Measurements from ENCODE around the gene PHTF1.
"Not testable (repeated sequence)": the region's sequence is repeated elsewhere in the genome, so short reads cannot be mapped to it uniquely, and the experiment has no call there.

PHTF1 gene

DNA sequence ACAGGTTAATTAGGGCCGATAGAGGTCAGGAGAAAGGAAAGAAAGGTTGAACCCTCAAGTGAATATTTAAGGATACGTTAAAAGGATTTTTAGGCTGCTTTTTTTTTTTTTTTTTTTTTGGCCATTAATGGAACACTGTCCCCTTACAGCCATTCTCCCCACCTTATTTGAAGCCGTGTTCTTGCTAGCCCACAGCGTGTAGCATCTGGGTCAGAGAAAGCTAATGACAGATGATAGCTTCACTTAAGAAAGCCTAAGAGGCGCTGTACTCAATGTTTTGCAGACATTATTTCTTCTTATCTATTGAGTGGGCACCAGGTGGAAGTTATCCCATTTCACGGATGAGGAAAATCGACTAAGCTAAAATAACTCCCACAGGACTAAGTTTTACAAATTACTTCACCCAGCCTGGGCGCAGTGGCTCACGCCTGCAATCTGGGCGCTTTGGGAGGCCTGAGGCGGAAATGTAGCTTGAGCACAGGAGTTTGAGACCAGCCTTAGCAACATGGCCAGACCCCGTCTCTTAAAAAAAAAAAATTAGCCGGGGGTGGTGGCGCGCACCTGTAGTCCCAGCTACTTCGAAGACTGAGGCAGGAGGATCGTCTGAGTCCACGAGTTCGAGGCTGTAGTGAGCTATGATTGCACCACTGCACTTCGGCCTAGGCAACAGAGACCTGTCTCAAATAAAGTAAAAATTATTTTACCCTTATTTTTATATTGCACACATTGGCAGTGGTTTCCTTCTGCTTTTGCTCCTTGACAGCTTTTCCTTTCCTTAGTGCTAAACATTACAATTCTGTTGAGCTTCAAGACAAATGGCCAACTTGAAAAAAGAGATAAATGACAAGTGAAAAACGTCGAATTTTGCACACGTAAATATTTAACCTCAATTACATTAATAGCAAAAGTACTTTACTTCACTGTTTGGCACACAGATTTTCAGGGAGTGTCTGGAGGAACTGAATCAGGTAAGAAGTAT is 1.1 kb upstream of the PHTF1 start:
- TF ChIP-seq, protein P1, sequence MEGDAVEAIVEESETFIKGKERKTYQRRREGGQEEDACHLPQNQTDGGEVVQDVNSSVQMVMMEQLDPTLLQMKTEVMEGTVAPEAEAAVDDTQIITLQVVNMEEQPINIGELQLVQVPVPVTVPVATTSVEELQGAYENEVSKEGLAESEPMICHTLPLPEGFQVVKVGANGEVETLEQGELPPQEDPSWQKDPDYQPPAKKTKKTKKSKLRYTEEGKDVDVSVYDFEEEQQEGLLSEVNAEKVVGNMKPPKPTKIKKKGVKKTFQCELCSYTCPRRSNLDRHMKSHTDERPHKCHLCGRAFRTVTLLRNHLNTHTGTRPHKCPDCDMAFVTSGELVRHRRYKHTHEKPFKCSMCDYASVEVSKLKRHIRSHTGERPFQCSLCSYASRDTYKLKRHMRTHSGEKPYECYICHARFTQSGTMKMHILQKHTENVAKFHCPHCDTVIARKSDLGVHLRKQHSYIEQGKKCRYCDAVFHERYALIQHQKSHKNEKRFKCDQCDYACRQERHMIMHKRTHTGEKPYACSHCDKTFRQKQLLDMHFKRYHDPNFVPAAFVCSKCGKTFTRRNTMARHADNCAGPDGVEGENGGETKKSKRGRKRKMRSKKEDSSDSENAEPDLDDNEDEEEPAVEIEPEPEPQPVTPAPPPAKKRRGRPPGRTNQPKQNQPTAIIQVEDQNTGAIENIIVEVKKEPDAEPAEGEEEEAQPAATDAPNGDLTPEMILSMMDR (conservative IDR thresholded peaks at IDR 0.05; ENCODE audit: low read length): no peak
- peak overlapping the region; percentile 84 for H3K4me3 ChIP-seq (ENCODE audit: low read length)
- DNase-seq (ENCODE audit: low read depth): no peak

DNA sequence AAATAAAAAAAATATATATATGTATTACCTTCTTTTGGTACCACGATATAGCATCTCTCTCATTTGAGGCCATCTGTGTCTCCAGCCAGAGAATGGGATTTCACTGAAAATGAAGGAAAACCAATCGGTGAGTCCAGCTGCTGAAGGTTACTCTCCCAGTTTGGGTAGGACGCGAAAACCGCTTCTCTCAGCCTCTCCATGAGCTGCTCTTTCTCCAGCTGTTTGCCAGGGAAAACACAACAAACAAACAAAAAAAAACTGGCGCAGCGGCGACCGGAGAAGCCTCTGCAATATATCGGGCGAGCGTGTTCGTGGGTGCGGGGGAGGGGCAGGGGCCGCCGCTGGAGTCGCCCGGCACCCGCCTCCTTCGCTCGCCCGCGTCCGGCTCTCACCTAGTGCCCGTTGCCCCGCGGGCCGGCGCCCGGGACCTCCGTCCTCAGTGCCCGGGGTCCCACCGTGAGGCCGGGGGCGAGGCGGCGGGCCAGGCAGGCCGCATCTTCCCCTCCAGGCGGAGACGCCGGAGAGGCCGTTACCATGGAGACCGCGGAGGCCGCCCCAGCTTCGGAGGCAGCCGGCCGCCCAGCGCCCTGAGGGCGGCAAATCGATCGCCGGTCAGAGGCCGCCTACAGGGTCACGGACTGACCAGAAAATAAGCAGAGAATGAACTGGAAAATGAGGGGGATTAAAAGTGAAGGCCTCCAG is 504 bp downstream of the PHTF1 start:
- DNase-seq (ENCODE audit: low read depth): peak; percentile 41
- H3K4me3 ChIP-seq (ENCODE audit: low read length): peak overlapping the region; percentile 84
- TF ChIP-seq, protein P1 (conservative IDR thresholded peaks at IDR 0.05; ENCODE audit: low read length): no peak

DNA sequence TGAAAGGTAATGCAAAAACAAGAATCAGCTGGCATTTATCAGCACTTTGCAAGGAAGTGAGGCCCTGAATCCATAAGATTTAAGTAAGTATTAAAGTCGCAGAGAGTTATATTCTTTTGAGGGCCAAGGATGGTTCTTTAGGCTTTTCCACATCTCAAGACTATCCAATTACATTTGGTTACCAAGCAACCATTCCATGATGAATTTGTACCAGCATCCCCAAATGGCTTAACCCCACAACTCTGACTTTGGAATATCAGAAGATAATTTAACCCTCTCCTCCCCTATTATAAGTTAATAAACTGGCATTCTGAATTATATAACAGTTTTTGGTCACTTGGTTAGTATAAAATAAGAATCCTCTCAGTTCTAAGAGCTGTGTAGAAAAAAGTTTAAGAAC is 2.8 kb downstream of the PHTF1 start:
- TF ChIP-seq, protein P1 (conservative IDR thresholded peaks at IDR 0.05; ENCODE audit: low read length): no peak
- DNase-seq (ENCODE audit: low read depth): no peak
- H3K4me3 ChIP-seq (ENCODE audit: low read length): no peak overlapping the region

DNA sequence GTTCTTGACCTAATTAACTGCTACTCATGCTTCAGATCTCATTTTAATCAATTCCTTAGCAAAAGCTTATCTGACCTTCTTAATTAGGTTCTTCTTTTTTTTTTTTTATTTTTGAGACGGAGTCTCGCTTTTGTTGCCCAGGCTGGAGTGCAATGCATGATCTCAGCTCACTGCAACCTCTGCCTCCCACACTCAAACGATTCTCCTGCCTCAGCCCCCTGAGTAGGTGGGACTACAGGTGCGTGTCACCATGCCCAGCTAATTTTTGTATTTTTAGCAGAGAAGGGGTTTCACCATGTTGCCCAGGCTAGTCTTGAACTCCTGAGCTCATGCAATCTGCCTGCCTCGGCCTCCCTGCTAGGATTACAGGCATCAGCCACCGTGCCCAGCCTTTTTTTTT is 6.0 kb downstream of the PHTF1 start:
- not testable (repeated sequence) for H3K4me3 ChIP-seq (ENCODE audit: low read length); DNase-seq (ENCODE audit: low read depth)

DNA sequence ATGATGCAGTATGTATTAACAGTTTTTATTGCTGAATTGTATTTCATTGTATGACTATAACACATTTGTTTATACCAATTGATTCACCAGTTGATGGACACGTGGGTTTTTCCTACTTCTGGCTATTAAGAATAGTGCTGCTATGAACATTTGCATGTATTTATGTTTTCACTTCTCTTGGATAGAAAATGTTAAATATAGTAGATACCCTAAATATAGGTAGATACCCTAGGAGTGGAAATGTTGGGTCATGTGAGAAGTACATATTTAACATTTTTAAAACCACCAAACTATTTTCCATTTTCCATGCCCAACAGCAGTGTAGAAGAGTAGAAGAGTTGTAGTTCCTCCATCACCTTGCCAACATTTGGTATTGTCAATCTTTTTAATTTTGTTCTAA is 7.8 kb downstream of the PHTF1 start:
- TF ChIP-seq, protein P1 (conservative IDR thresholded peaks at IDR 0.05; ENCODE audit: low read length): no peak
- DNase-seq (ENCODE audit: low read depth): no peak

DNA sequence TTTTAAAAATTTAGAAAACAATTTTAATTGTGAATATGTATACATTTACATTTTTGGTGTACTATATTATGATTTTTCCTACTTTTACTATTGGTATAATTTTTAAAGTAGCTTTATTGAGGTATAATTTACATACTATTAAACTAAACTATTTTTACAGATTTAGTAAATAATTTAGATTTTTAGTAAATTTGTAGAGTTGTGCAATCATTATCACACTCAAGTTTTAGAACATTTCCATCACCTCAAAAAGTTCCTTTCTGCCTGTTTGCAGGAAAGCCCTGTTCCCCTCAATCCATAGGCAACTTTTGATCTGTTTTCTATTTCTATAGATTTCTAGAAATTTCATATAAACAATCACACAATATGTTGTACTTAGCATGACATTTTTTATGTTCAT is 8.2 kb downstream of the PHTF1 start:
- TF ChIP-seq, protein P1 (conservative IDR thresholded peaks at IDR 0.05; ENCODE audit: low read length): no peak
- H3K4me3 ChIP-seq (ENCODE audit: low read length): no peak overlapping the region
- DNase-seq (ENCODE audit: low read depth): no peak

More for the DNA sequence above, 7.8 kb downstream of the PHTF1 start:
- H3K4me3 ChIP-seq (ENCODE audit: low read length): no peak overlapping the region

DNA sequence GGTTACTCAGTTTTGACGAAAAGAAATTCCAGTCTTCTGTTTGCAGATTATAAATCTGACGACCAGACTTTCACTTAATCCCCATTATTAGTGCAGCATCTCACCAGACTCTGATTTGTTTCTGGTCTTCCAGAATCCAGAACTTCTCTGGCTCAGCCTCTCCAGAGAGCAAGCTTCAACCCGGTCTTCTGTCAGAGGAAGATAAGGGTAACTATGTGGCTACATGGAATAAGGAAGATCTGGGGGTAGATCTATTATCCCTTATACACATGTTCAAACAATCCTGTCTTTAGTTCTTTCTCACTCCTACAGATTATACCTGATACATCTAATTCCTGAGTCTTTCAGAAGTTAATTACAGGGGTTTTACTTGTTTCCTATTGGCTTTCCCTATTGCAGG is 9.9 kb downstream of the PHTF1 start:
- no peak for DNase-seq (ENCODE audit: low read depth)
- no peak overlapping the region for H3K4me3 ChIP-seq (ENCODE audit: low read length)
- TF ChIP-seq, protein P1 (conservative IDR thresholded peaks at IDR 0.05; ENCODE audit: low read length): no peak
